ENCODE results near the gene ABCA4.

ABCA4 gene

DNA sequence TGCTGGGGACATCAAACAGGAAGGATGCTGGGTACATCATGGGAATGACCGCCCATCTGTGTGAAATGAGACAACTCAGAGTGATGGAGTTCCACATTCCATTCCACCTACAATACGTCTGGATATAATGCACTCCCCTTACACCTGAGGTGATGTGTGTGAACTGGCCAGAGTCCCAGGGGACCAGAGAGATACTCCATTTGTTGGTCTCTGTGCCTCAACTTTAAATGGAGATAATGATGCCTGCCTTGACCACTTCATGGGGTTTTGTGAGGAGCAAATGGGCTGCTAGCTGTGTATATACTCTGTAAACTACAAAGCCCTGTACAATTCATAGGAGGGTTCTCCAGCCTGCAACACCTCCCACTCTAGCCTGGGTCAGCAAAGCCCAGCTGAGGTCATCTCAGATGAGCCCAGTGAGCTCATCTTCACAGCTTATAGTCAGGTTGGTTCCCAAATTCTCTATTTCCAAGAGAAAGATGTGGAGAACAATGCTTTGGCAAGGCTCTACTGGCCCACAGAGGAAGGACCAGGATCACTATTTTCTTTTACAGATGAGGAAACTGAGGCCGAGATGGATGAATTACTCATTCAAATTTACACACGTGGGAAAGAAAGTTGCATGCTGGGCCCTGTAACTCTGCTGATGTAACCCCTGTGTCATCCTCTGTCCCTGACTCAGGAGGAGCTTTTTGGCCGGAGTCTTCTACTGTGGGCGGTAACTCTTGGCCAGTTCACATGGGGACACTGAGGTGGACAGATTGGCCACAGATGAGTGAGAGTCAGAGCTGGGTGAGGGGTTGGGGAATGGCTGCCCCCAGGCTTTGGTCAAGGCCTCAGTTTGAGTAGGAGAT, 106.1 kb downstream of the ABCA4 start:
- Histone ChIP-seq H3K36me3 (ENCODE audit: control insufficient read depth in 2 of 2, insufficient read depth in 1 of 2, low read length in 2 of 2) (no peaks in the 10 kb centered on the region), H3K4me1 (ENCODE audit: control insufficient read depth, insufficient read depth, low read length) (no peaks in the 10 kb centered on the region), H3K27ac (ENCODE audit: extremely low read depth, low read depth, low read length) (no peak overlapping the region), H3K9me3 (ENCODE audit: control insufficient read depth, insufficient read depth, low read depth, low read length) (no peaks in the 10 kb centered on the region), H3K4me3 (ENCODE audit: low read depth, low read length) (no peak overlapping the region)
- POLR2A ChIA-PET, result interaction anchor here (0.5 kb wide), 1 partner anchor 27 kb away, joined by 4 read pairs; no protein-coding TSS in a partner anchor
- CTCF ChIA-PET, result interaction anchor here (0.8 to 3.4 kb wide), 4 partner anchors 11 to 1029 kb away, joined by 3 to 24 read pairs (median 6); no protein-coding TSS in a partner anchor
- TF ChIP-seq ZNF239 (tag by site-specific recombination; IDR thresholded peaks at IDR 0.05) (no peak), FEZF1 (tag by site-specific recombination; IDR thresholded peaks at IDR 0.05) (no peak), ZNF2 (tag by site-specific recombination; IDR thresholded peaks at IDR 0.05) (no peak), ZNF510 (tag by site-specific recombination; IDR thresholded peaks at IDR 0.05; ENCODE audit: insufficient replicate concordance) (no peak), ZNF747 (tag by site-specific recombination; IDR thresholded peaks at IDR 0.05) (no peak), GFI1B (tag by site-specific recombination; IDR thresholded peaks at IDR 0.05) (no peak), YY2 (tag by site-specific recombination; IDR thresholded peaks at IDR 0.05) (no peak), ZBTB48 (tag by site-specific recombination; IDR thresholded peaks at IDR 0.05) (no peak), ZNF354C (tag by site-specific recombination; IDR thresholded peaks at IDR 0.05; ENCODE audit: borderline replicate concordance, low read depth) (no peak), ZBTB7A (tag by site-specific recombination; IDR thresholded peaks at IDR 0.05; ENCODE audit: low read depth) (no peak)
- TF ChIP-seq, protein P1, sequence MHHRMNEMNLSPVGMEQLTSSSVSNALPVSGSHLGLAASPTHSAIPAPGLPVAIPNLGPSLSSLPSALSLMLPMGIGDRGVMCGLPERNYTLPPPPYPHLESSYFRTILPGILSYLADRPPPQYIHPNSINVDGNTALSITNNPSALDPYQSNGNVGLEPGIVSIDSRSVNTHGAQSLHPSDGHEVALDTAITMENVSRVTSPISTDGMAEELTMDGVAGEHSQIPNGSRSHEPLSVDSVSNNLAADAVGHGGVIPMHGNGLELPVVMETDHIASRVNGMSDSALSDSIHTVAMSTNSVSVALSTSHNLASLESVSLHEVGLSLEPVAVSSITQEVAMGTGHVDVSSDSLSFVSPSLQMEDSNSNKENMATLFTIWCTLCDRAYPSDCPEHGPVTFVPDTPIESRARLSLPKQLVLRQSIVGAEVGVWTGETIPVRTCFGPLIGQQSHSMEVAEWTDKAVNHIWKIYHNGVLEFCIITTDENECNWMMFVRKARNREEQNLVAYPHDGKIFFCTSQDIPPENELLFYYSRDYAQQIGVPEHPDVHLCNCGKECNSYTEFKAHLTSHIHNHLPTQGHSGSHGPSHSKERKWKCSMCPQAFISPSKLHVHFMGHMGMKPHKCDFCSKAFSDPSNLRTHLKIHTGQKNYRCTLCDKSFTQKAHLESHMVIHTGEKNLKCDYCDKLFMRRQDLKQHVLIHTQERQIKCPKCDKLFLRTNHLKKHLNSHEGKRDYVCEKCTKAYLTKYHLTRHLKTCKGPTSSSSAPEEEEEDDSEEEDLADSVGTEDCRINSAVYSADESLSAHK (tag by site-specific recombination; IDR thresholded peaks at IDR 0.05), result no peak
- TF ChIP-seq, protein P2, sequence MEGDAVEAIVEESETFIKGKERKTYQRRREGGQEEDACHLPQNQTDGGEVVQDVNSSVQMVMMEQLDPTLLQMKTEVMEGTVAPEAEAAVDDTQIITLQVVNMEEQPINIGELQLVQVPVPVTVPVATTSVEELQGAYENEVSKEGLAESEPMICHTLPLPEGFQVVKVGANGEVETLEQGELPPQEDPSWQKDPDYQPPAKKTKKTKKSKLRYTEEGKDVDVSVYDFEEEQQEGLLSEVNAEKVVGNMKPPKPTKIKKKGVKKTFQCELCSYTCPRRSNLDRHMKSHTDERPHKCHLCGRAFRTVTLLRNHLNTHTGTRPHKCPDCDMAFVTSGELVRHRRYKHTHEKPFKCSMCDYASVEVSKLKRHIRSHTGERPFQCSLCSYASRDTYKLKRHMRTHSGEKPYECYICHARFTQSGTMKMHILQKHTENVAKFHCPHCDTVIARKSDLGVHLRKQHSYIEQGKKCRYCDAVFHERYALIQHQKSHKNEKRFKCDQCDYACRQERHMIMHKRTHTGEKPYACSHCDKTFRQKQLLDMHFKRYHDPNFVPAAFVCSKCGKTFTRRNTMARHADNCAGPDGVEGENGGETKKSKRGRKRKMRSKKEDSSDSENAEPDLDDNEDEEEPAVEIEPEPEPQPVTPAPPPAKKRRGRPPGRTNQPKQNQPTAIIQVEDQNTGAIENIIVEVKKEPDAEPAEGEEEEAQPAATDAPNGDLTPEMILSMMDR (tag by site-specific recombination; IDR thresholded peaks at IDR 0.05), result no peak

DNA sequence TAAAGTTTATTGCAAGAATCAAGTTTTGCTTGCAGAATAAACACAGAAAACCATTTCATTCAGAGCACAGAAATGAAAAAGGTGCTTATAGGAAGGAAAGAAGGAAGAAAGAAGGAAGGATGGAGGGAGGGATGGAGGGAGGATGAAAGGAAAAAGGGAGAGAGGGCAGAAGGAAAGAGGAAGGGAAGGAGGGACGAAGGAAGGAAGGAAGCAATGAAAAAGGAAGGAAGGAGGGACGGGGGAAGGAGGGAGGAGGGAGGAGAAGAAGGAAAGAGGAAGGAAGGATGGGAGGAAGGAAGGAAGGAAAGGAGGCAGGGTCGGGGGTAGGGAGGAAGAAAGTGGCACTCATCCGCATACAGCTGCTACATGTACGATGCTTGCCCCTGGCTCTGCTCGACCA, 106.9 kb downstream of the ABCA4 start:
- ChIA-PET POLR2A (no interaction called here), CTCF (interaction anchor here (0.6 to 3.8 kb wide), 3 partner anchors 12 to 401 kb away, joined by 3 to 20 read pairs (median 4); no protein-coding TSS in a partner anchor)
- Histone ChIP-seq H3K4me3 (ENCODE audit: low read depth, low read length) (no peak overlapping the region), H3K9me3 (ENCODE audit: control insufficient read depth, insufficient read depth, low read depth, low read length) (no peaks in the 10 kb centered on the region), H3K4me1 (ENCODE audit: control insufficient read depth, insufficient read depth, low read length) (no peaks in the 10 kb centered on the region), H3K27ac (ENCODE audit: extremely low read depth, low read depth, low read length) (no peak overlapping the region), H3K36me3 (ENCODE audit: control insufficient read depth in 2 of 2, insufficient read depth in 1 of 2, low read length in 2 of 2) (no peaks in the 10 kb centered on the region)
- TF ChIP-seq ZNF366 (tag by site-specific recombination; conservative IDR thresholded peaks at IDR 0.05) (peak; percentile 98), ZNF521 (tag by site-specific recombination; IDR thresholded peaks at IDR 0.05) (0 out of 2 replicates have a peak, but pooled peaks have one; percentile 31), ZSCAN23 (tag by site-specific recombination; IDR thresholded peaks at IDR 0.05) (no peak)

DNA sequence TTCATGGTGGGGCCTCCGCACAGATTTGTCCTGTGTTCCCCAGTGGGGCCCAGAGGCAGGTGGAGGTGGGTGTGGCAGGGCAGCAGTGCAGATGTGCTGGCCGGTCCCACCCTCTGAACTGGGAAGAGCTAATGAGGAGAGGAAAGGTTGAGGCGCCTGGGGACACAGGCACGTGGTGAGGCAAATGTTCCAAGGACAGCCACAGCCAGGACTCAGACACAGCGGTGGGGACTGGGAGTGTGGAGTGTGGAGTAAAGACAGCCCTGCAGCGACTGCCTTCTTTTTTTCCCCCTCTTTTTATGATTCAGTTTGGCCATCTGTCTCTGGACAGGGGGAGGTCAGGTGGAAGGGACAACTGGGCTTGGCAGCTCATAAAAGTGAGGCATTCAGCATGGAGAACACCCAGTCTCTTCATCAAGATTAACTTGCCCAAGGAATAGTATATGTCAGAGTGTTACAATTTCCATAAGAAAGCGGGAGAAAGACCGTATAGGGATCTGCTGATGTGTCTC, 107.5 kb downstream of the ABCA4 start:
- Histone ChIP-seq H3K27ac (ENCODE audit: extremely low read depth, low read depth, low read length) (no peak overlapping the region), H3K9me3 (ENCODE audit: control insufficient read depth, insufficient read depth, low read depth, low read length) (no peaks in the 10 kb centered on the region), H3K4me1 (ENCODE audit: control insufficient read depth, insufficient read depth, low read length) (no peaks in the 10 kb centered on the region), H3K4me3 (ENCODE audit: low read depth, low read length) (no peak overlapping the region), H3K36me3 (ENCODE audit: control insufficient read depth in 2 of 2, insufficient read depth in 1 of 2, low read length in 2 of 2) (no peaks in the 10 kb centered on the region)
- POLR2A ChIA-PET, result no interaction called here
- CTCF ChIA-PET, result interaction anchor here (0.7 to 3.8 kb wide), 3 partner anchors 8 to 401 kb away, joined by 4 to 20 read pairs (median 11); no protein-coding TSS in a partner anchor
- no peak for TF ChIP-seq ZXDB (tag by site-specific recombination; IDR thresholded peaks at IDR 0.05)
- TF ChIP-seq ZNF664 (tag by site-specific recombination; IDR thresholded peaks at IDR 0.05), result no peak
- peak; percentile 29; the same call in 1 of the 2 replicates for TF ChIP-seq KLF1 (tag by site-specific recombination; IDR thresholded peaks at IDR 0.05)
- TF ChIP-seq GLI4 (tag by site-specific recombination; IDR thresholded peaks at IDR 0.05), result no peak

Measured in HEK293 (cell line).